GM18858 (cell line): ENCODE data around the gene ARHGAP26.

Experiments used
- ATAC-seq: cut with Tn5 transposase; IDR thresholded peaks from one replicate; pipeline ENCODE4 v1.9.1; 2021; ENCODE audit not compliant: unreplicated experiment

ARHGAP26 gene

GRCh38 chr5:142828797-142829535, 58.8 kb downstream of the ARHGAP26 start:
- no peak for ATAC-seq

GRCh38 chr5:142829801-142830220, 59.6 kb downstream of the ARHGAP26 start:
- ATAC-seq = no peak

GRCh38 chr5:142830241-142831008, 60.2 kb downstream of the ARHGAP26 start:
- no peak for ATAC-seq

GRCh38 chr5:142831009-142831383, 60.8 kb downstream of the ARHGAP26 start:
- ATAC-seq = no peak

- no peak for ATAC-seq
Measured at GRCh38 chr5:142832263-142832662, 62.1 kb downstream of the ARHGAP26 start.

GRCh38 chr5:142833517-142834449, 63.6 kb downstream of the ARHGAP26 start:
- no peak for ATAC-seq

- no peak for ATAC-seq
Measured at GRCh38 chr5:142834504-142834903, 64.3 kb downstream of the ARHGAP26 start.

GRCh38 chr5:142835540-142835939, 65.4 kb downstream of the ARHGAP26 start:
- no peak for ATAC-seq

GRCh38 chr5:142836048-142836447, 65.9 kb downstream of the ARHGAP26 start:
- no peak for ATAC-seq

GRCh38 chr5:142837081-142837725, 67.0 kb downstream of the ARHGAP26 start:
- ATAC-seq = no peak

- no peak for ATAC-seq
Measured at GRCh38 chr5:142838845-142839244, 68.7 kb downstream of the ARHGAP26 start.

GRCh38 chr5:142839711-142840346, 69.7 kb downstream of the ARHGAP26 start:
- ATAC-seq = no peak

GRCh38 chr5:142840575-142840974, 70.4 kb downstream of the ARHGAP26 start:
- ATAC-seq = no peak

GRCh38 chr5:142841511-142842265, 71.5 kb downstream of the ARHGAP26 start:
- no peak for ATAC-seq

GRCh38 chr5:142842994-142843905, 73.1 kb downstream of the ARHGAP26 start:
- no peak for ATAC-seq

GRCh38 chr5:142844866-142845265, 74.7 kb downstream of the ARHGAP26 start:
- ATAC-seq = no peak

GRCh38 chr5:142845402-142845921, 75.3 kb downstream of the ARHGAP26 start:
- ATAC-seq = no peak

GRCh38 chr5:142845954-142846398, 75.8 kb downstream of the ARHGAP26 start:
- ATAC-seq = peak; percentile 60
